ENCODE measurements around the gene DEFB121. TPM values are rescaled to one million over a fixed set of nuclear protein-coding genes. Genes with fewer than 3 reads are reported as not detected.

The DEFB121 gene
- total and polyA plus RNA-seq, 9 of the 15 experiments (the other 6 are each of a cell fraction or from before 2014, with no cell fraction given), result not detected

- H3K79me2 ChIP-seq (ENCODE audit: control insufficient read depth, insufficient read depth, low read length), result no peaks in the 10 kb centered on the region
- BruUV-seq (replicated peaks), result no TSS peak
- no peak overlapping the region for H2AFZ ChIP-seq (ENCODE audit: low read depth, low read length)
- no peaks in the 10 kb centered on the region for H4K20me1 ChIP-seq (replicated peaks; ENCODE audit: control insufficient read depth, insufficient read depth, low read length)
- no peaks in the 10 kb centered on the region for H3K9me1 ChIP-seq (ENCODE audit: control insufficient read depth, insufficient read depth, low read length)
- 0% methylated on average over 1 of the region's 1 CpG for WGBS (ENCODE audit: insufficient coverage, low coverage, missing lambda C conversion rate)
- FAIRE-seq, result no peak
- intact Hi-C loops (cut with micrococcal nuclease), result no loop called here
- no peaks in the 10 kb centered on the region for H3K36me3 ChIP-seq (ENCODE audit: control insufficient read depth, insufficient read depth, low read length)
- TF ChIP-seq MEIS2 (IDR thresholded peaks at IDR 0.05; ENCODE audit: partially characterized antibody) (no peak), GTF2E2 (tag; IDR thresholded peaks at IDR 0.05) (no peak), BCL6 (CRISPR knock-in tag; IDR thresholded peaks at IDR 0.05) (no peak), FOXM1 (IDR thresholded peaks at IDR 0.05; ENCODE audit: low read depth) (no peak), FOXM1 (CRISPR knock-in tag; IDR thresholded peaks at IDR 0.05; ENCODE audit: low read depth) (no peak), ZBTB1 (CRISPR knock-in tag; IDR thresholded peaks at IDR 0.05; ENCODE audit: borderline replicate concordance, low read depth) (no peak), ZNF212 (CRISPR knock-in tag; IDR thresholded peaks at IDR 0.05) (no peak), KHSRP (IDR thresholded peaks at IDR 0.05) (no peak), ZNF184 (CRISPR knock-in tag; IDR thresholded peaks at IDR 0.05) (no peak), CEBPG (CRISPR knock-in tag; IDR thresholded peaks at IDR 0.05) (no peak), CEBPG (tag; conservative IDR thresholded peaks at IDR 0.05 in 1 of 2, IDR thresholded peaks at IDR 0.05 in 1 of 2) (no peak), CREBBP (IDR thresholded peaks at IDR 0.05; ENCODE audit: low read depth, low read length) (no peak)
- ChIA-PET POLR2A (no interaction called here), CTCF (ENCODE audit: low intra/inter-chr PET ratio) (no interaction called here)
- no peak overlapping the region for H3K4me2 ChIP-seq (ENCODE audit: insufficient read depth, low read length)
- ATAC-seq, result no peak
- H3K9ac ChIP-seq (ENCODE audit: insufficient read depth in 1 of 2, low read depth in 2 of 2, low read length in 2 of 2), result no peak overlapping the region
- H3K4me1 ChIP-seq (replicated peaks in 1 of 2; ENCODE audit: control insufficient read depth in 2 of 2, insufficient read depth in 2 of 2, low read length in 2 of 2), result no peaks in the 10 kb centered on the region
- DNase-seq (ENCODE audit: extremely low read depth in 1 of 4, low spot score in 3 of 4), result no peak
- H3K27me3 ChIP-seq (ENCODE audit: control insufficient read depth in 2 of 2, insufficient read depth in 2 of 2, low read length in 2 of 2), result no peaks in the 10 kb centered on the region
- no peak overlapping the region for H3K4me3 ChIP-seq
- in situ Hi-C loops (cut with MboI), result no loop called here
- no peaks in the 10 kb centered on the region for H3K9me3 ChIP-seq (replicated peaks; ENCODE audit: control insufficient read depth, insufficient read depth, low read depth, low read length)
- no peak overlapping the region for H3K27ac ChIP-seq (ENCODE audit: extremely low read depth, low read depth, low read length)
Measured at GRCh38 chr20:31355981-31356380, 50.0 kb downstream of the DEFB121 start.

Small RNAs within 50 kb of the gene (small RNA-seq; reads per million reads assigned to genes)
- gene DEFB117 (not detected), gene RF00561 (not detected), gene RNA5SP480 (not detected)

Other genes starting within 250 kb of the DEFB121 start
Only the 7 nearest of the 10 such genes appear.
- not detected in 2 replicates for gene DEFB116, start 97.6 kb downstream of the DEFB121 start, total RNA-seq (2014; rRNA removed)
- gene DEFB116, start 97.6 kb downstream of the DEFB121 start, total RNA-seq (2014; rRNA removed; fragmentation: Illumina TruSeq; extraction: Trizol), result not detected in 2 replicates
- not detected in 2 replicates for gene DEFB116, start 97.6 kb downstream of the DEFB121 start, total RNA-seq (2015; rRNA removed; fragmentation: Illumina TruSeq; extraction: Trizol)
- not detected in 2 replicates for gene DEFB116, start 97.6 kb downstream of the DEFB121 start, total RNA-seq (2021)
- gene DEFB116, start 97.6 kb downstream of the DEFB121 start, polyA plus RNA-seq (2011; rRNA removed), result not detected in 2 replicates
- not detected in 2 replicates for gene DEFB116, start 97.6 kb downstream of the DEFB121 start, polyA plus RNA-seq (2014; fragmentation: Illumina TruSeq; extraction: Trizol)
- gene DEFB116, start 97.6 kb downstream of the DEFB121 start, polyA plus RNA-seq (2014; fragmentation: Nextera tagmentation; extraction: Ambion mirVana), result not detected
- gene DEFB116, start 97.6 kb downstream of the DEFB121 start, polyA plus RNA-seq (2014; rRNA removed), result not detected in 2 replicates
- not detected in 2 replicates for gene DEFB118, start 37.6 kb downstream of the DEFB121 start, total RNA-seq (2014; rRNA removed)
- not detected in 2 replicates for gene DEFB118, start 37.6 kb downstream of the DEFB121 start, total RNA-seq (2014; rRNA removed; fragmentation: Illumina TruSeq; extraction: Trizol)
- not detected in 2 replicates for gene DEFB118, start 37.6 kb downstream of the DEFB121 start, total RNA-seq (2015; rRNA removed; fragmentation: Illumina TruSeq; extraction: Trizol)
- gene DEFB118, start 37.6 kb downstream of the DEFB121 start, total RNA-seq (2021), result not detected in 2 replicates
- gene DEFB118, start 37.6 kb downstream of the DEFB121 start, polyA plus RNA-seq (2011; rRNA removed), result not detected in 2 replicates
- gene DEFB118, start 37.6 kb downstream of the DEFB121 start, polyA plus RNA-seq (2014; fragmentation: Illumina TruSeq; extraction: Trizol), result not detected in 2 replicates
- not detected for gene DEFB118, start 37.6 kb downstream of the DEFB121 start, polyA plus RNA-seq (2014; fragmentation: Nextera tagmentation; extraction: Ambion mirVana)
- not detected in 2 replicates for gene DEFB118, start 37.6 kb downstream of the DEFB121 start, polyA plus RNA-seq (2014; rRNA removed)
- gene DEFB119, start 15.6 kb downstream of the DEFB121 start, total RNA-seq (2014; rRNA removed), result not detected in 2 replicates
- not detected in 2 replicates for gene DEFB119, start 15.6 kb downstream of the DEFB121 start, total RNA-seq (2014; rRNA removed; fragmentation: Illumina TruSeq; extraction: Trizol)
- gene DEFB119, start 15.6 kb downstream of the DEFB121 start, total RNA-seq (2015; rRNA removed; fragmentation: Illumina TruSeq; extraction: Trizol), result not detected in 2 replicates
- gene DEFB119, start 15.6 kb downstream of the DEFB121 start, total RNA-seq (2021), result not detected in 2 replicates
- not detected in 2 replicates for gene DEFB119, start 15.6 kb downstream of the DEFB121 start, polyA plus RNA-seq (2011; rRNA removed)
- not detected in 2 replicates for gene DEFB119, start 15.6 kb downstream of the DEFB121 start, polyA plus RNA-seq (2014; fragmentation: Illumina TruSeq; extraction: Trizol)
- gene DEFB119, start 15.6 kb downstream of the DEFB121 start, polyA plus RNA-seq (2014; fragmentation: Nextera tagmentation; extraction: Ambion mirVana), result not detected
- not detected in 2 replicates for gene DEFB119, start 15.6 kb downstream of the DEFB121 start, polyA plus RNA-seq (2014; rRNA removed)
- not detected in 2 replicates for gene DEFB123, start 34.4 kb upstream of the DEFB121 start, total RNA-seq (2014; rRNA removed)
- gene DEFB123, start 34.4 kb upstream of the DEFB121 start, total RNA-seq (2014; rRNA removed; fragmentation: Illumina TruSeq; extraction: Trizol), result not detected in 2 replicates
- not detected in 2 replicates for gene DEFB123, start 34.4 kb upstream of the DEFB121 start, total RNA-seq (2015; rRNA removed; fragmentation: Illumina TruSeq; extraction: Trizol)
- not detected in 2 replicates for gene DEFB123, start 34.4 kb upstream of the DEFB121 start, total RNA-seq (2021)
- gene DEFB123, start 34.4 kb upstream of the DEFB121 start, polyA plus RNA-seq (2011; rRNA removed), result not detected in 2 replicates
- not detected in 2 replicates for gene DEFB123, start 34.4 kb upstream of the DEFB121 start, polyA plus RNA-seq (2014; fragmentation: Illumina TruSeq; extraction: Trizol)
- not detected for gene DEFB123, start 34.4 kb upstream of the DEFB121 start, polyA plus RNA-seq (2014; fragmentation: Nextera tagmentation; extraction: Ambion mirVana)
- gene DEFB123, start 34.4 kb upstream of the DEFB121 start, polyA plus RNA-seq (2014; rRNA removed), result not detected in 2 replicates
- gene DEFB124, start 68.9 kb upstream of the DEFB121 start, total RNA-seq (2014; rRNA removed), result not detected in 2 replicates
- gene DEFB124, start 68.9 kb upstream of the DEFB121 start, total RNA-seq (2014; rRNA removed; fragmentation: Illumina TruSeq; extraction: Trizol), result not detected in 2 replicates
- not detected in 2 replicates for gene DEFB124, start 68.9 kb upstream of the DEFB121 start, total RNA-seq (2015; rRNA removed; fragmentation: Illumina TruSeq; extraction: Trizol)
- not detected in 2 replicates for gene DEFB124, start 68.9 kb upstream of the DEFB121 start, total RNA-seq (2021)
- gene DEFB124, start 68.9 kb upstream of the DEFB121 start, polyA plus RNA-seq (2011; rRNA removed), result not detected in 2 replicates
- gene DEFB124, start 68.9 kb upstream of the DEFB121 start, polyA plus RNA-seq (2014; fragmentation: Illumina TruSeq; extraction: Trizol), result not detected in 2 replicates
- gene DEFB124, start 68.9 kb upstream of the DEFB121 start, polyA plus RNA-seq (2014; fragmentation: Nextera tagmentation; extraction: Ambion mirVana), result not detected
- gene DEFB124, start 68.9 kb upstream of the DEFB121 start, polyA plus RNA-seq (2014; rRNA removed), result not detected in 2 replicates
- gene REM1, start 69.1 kb upstream of the DEFB121 start, total RNA-seq (2014; rRNA removed), result not detected in 2 replicates
- not detected in 2 replicates for gene REM1, start 69.1 kb upstream of the DEFB121 start, total RNA-seq (2014; rRNA removed; fragmentation: Illumina TruSeq; extraction: Trizol)
- not detected in 2 replicates for gene REM1, start 69.1 kb upstream of the DEFB121 start, total RNA-seq (2015; rRNA removed; fragmentation: Illumina TruSeq; extraction: Trizol)
- not detected in 2 replicates for gene REM1, start 69.1 kb upstream of the DEFB121 start, total RNA-seq (2021)
- gene REM1, start 69.1 kb upstream of the DEFB121 start, polyA plus RNA-seq (2011; rRNA removed), result not detected in 2 replicates
- gene REM1, start 69.1 kb upstream of the DEFB121 start, polyA plus RNA-seq (2014; fragmentation: Illumina TruSeq; extraction: Trizol), result not detected in 2 replicates
- not detected for gene REM1, start 69.1 kb upstream of the DEFB121 start, polyA plus RNA-seq (2014; fragmentation: Nextera tagmentation; extraction: Ambion mirVana)
- not detected in 2 replicates for gene REM1, start 69.1 kb upstream of the DEFB121 start, polyA plus RNA-seq (2014; rRNA removed)
- 42.0 and 64.1 TPM in 2 replicates for gene HM13, start 108.2 kb upstream of the DEFB121 start, total RNA-seq (2014; rRNA removed)
- 61.7 and 62.1 TPM in 2 replicates for gene HM13, start 108.2 kb upstream of the DEFB121 start, total RNA-seq (2014; rRNA removed; fragmentation: Illumina TruSeq; extraction: Trizol)
- 74.5 and 74.8 TPM in 2 replicates for gene HM13, start 108.2 kb upstream of the DEFB121 start, total RNA-seq (2015; rRNA removed; fragmentation: Illumina TruSeq; extraction: Trizol)
- 136 and 146 TPM in 2 replicates for gene HM13, start 108.2 kb upstream of the DEFB121 start, total RNA-seq (2021)
- gene HM13, start 108.2 kb upstream of the DEFB121 start, polyA plus RNA-seq (2011; rRNA removed), result 112 and 125 TPM in 2 replicates
- gene HM13, start 108.2 kb upstream of the DEFB121 start, polyA plus RNA-seq (2014; fragmentation: Illumina TruSeq; extraction: Trizol), result 98.4 and 102 TPM in 2 replicates
- 10 to 100 TPM in 1 of 2 experiments, 1 to 10 TPM in 1; 7.7 to 17.9 TPM for gene HM13, start 108.2 kb upstream of the DEFB121 start, polyA plus RNA-seq (2014; fragmentation: Nextera tagmentation; extraction: Ambion mirVana)
- gene HM13, start 108.2 kb upstream of the DEFB121 start, polyA plus RNA-seq (2014; rRNA removed), result 99.6 and 111 TPM in 2 replicates